Hepatocyte (in vitro differentiated cells): ENCODE results near the gene TCTN1. TPM values are rescaled to one million over a fixed set of nuclear protein-coding genes. Genes with fewer than 3 reads are reported as not detected.

Source experiments
- DNase-seq: peaks from one replicate; pipeline ENCODE4 v3.0.0-alpha.2; 2016; ENCODE audit warnings: low spot score
- H2AFZ ChIP-seq: fragments of 200-600 bp; sonication (generic); 2 replicates; pipeline ENCODE4 v1.6.0; 2016; ENCODE audit warnings: antibody characterized with exemption, mild to moderate bottlenecking
- H3K27ac ChIP-seq: fragments of 200-600 bp; sonication (generic); 2 replicates; pipeline ENCODE4 v1.5.1; 2016; ENCODE audit warnings: mild to moderate bottlenecking
- H3K27me3 ChIP-seq: fragments of 200-600 bp; sonication (generic); 2 replicates; pipeline ENCODE4 v1.6.1; 2016
- H3K36me3 ChIP-seq: fragments of 200-600 bp; sonication (generic); replicated peaks from 2 replicates; pipeline ENCODE4 v1.5.1; 2016; ENCODE audit warnings: low read depth; ENCODE audit not compliant: insufficient read depth
- H3K4me1 ChIP-seq: fragments of 200-600 bp; sonication (generic); 2 replicates; pipeline ENCODE4 v1.5.1; 2016; ENCODE audit warnings: mild to moderate bottlenecking, moderate library complexity; ENCODE audit not compliant: insufficient read depth
- H3K4me2 ChIP-seq: fragments of 200-600 bp; sonication (generic); 2 replicates; pipeline ENCODE4 v1.6.0; 2016
- H3K4me3 ChIP-seq: fragments of 200-600 bp; sonication (generic); 2 replicates; pipeline ENCODE4 v1.5.1; 2016; ENCODE audit warnings: mild to moderate bottlenecking
- H3K79me2 ChIP-seq: fragments of 200-600 bp; sonication (generic); 2 replicates; pipeline ENCODE4 v1.6.0; 2017; ENCODE audit warnings: mild to moderate bottlenecking
- H3K9me2 ChIP-seq: fragments of 200-600 bp; sonication (generic); replicated peaks from 2 replicates; pipeline ENCODE4 v1.6.0; 2017; ENCODE audit warnings: mild to moderate bottlenecking; ENCODE audit not compliant: insufficient read depth
- H3K9me3 ChIP-seq: fragments of 200-600 bp; sonication (generic); 2 replicates; pipeline ENCODE4 v1.5.1; 2016; ENCODE audit warnings: low read depth, mild to moderate bottlenecking
- H4K20me1 ChIP-seq: fragments of 200-600 bp; sonication (generic); 2 replicates; pipeline ENCODE4 v1.6.0; 2016; ENCODE audit warnings: mild to moderate bottlenecking; ENCODE audit not compliant: insufficient read depth, poor library complexity, severe bottlenecking
- CTCF ChIP-seq: fragments of 200-600 bp; sonication (generic); IDR thresholded peaks from 2 replicates; pipeline ENCODE4 v1.5.1; 2016; ENCODE audit warnings: antibody characterized with exemption, mild to moderate bottlenecking; ENCODE audit not compliant: poor library complexity
- EZH2 ChIP-seq: fragments of 200-600 bp; sonication (generic); IDR thresholded peaks from 2 replicates; pipeline ENCODE4 v1.6.1; 2016; ENCODE audit warnings: antibody characterized with exemption, mild to moderate bottlenecking, borderline replicate concordance
- EZH2phosphoT487 ChIP-seq: fragments of 200-600 bp; sonication (generic); IDR thresholded peaks from one replicate; pipeline ENCODE4 v1.6.1; 2018; ENCODE audit warnings: antibody characterized with exemption, mild to moderate bottlenecking, low read depth, moderate library complexity; ENCODE audit not compliant: unreplicated experiment, severe bottlenecking
- WGBS: methylation state at CpG from one replicate; pipeline ENCODE4 v1.1.6; 2016; ENCODE audit warnings: low lambda C conversion rate; ENCODE audit errors: missing lambda C conversion rate; 5-methylcytosine and 5-hydroxymethylcytosine counted together
- polyA plus RNA-seq: library from polyadenylated mRNA; unstranded; fragments of >200 nt; fragmentation: Nextera tagmentation; extraction: Ambion mirVana; gene quantifications from 2 replicates; pipeline ENCODE4 v1.2.1, GENCODE V29; 2016
- total RNA-seq: library from RNA; depleted of rRNA; stranded (reverse); fragments of >200 nt; gene quantifications from 2 replicates; pipeline ENCODE4 v1.2.3, GENCODE V29; 2014

The TCTN1 gene
- total and polyA plus RNA-seq, 2 experiments from 2014 or later = 39.0 to 40.6 TPM

- no peak for DNase-seq
- Histone ChIP-seq H3K27ac (peak overlapping the region; percentile 85), H3K4me1 (peaks cover 27% of the 10 kb centered on the region)
Measured at GRCh38 chr12:110578694-110579534, 35.0 kb upstream of the TCTN1 start.

GRCh38 chr12:110579535-110580253 is 34.2 kb upstream of the TCTN1 start:
- H3K4me1 ChIP-seq = peaks cover 24% of the 10 kb centered on the region
- no peak for DNase-seq
- no peaks in the 10 kb centered on the region for H3K9me2 ChIP-seq
- no peaks in the 10 kb centered on the region for H3K27me3 ChIP-seq
- no peaks in the 10 kb centered on the region for H3K9me3 ChIP-seq
- WGBS = 98% methylated on average over 17 of the region's 18 CpGs
- H3K79me2 ChIP-seq = peaks cover 80% of the 10 kb centered on the region
- H3K4me2 ChIP-seq = no peak overlapping the region
- peaks cover 23% of the 10 kb centered on the region for H4K20me1 ChIP-seq
- H2AFZ ChIP-seq = no peak overlapping the region
- H3K27ac ChIP-seq = no peak overlapping the region
- TF ChIP-seq EZH2phosphoT487 (no peak), CTCF (no peak), EZH2 (no peak)
- no peaks in the 10 kb centered on the region for H3K36me3 ChIP-seq
- H3K4me3 ChIP-seq = no peak overlapping the region

More at GRCh38 chr12:110578694-110579534, 35.0 kb upstream of the TCTN1 start:
- Histone ChIP-seq H3K27me3 (no peaks in the 10 kb centered on the region), H3K4me2 (peak overlapping the region; percentile 57), H3K4me3 (no peak overlapping the region), H2AFZ (no peak overlapping the region), H3K9me2 (no peaks in the 10 kb centered on the region), H3K9me3 (no peaks in the 10 kb centered on the region), H4K20me1 (peaks cover 23% of the 10 kb centered on the region), H3K36me3 (no peaks in the 10 kb centered on the region), H3K79me2 (peaks cover 87% of the 10 kb centered on the region)
- no peak for TF ChIP-seq EZH2
- no peak for TF ChIP-seq EZH2phosphoT487
- TF ChIP-seq CTCF = no peak
- 95% methylated on average over 13 of the region's 13 CpGs for WGBS

GRCh38 chr12:110581931-110582275 is 32.0 kb upstream of the TCTN1 start:
- H3K9me3 ChIP-seq = no peaks in the 10 kb centered on the region
- H3K9me2 ChIP-seq = no peaks in the 10 kb centered on the region
- H3K4me1 ChIP-seq = peaks cover 16% of the 10 kb centered on the region
- H3K27me3 ChIP-seq = no peaks in the 10 kb centered on the region
- WGBS = 4% methylated on average over 8 of the region's 8 CpGs
- TF ChIP-seq EZH2 = no peak
- TF ChIP-seq EZH2phosphoT487 = no peak
- TF ChIP-seq CTCF = no peak
- no peaks in the 10 kb centered on the region for H3K36me3 ChIP-seq
- DNase-seq = no peak
- H3K4me2 ChIP-seq = peak overlapping the region; percentile 91
- H4K20me1 ChIP-seq = peaks cover 23% of the 10 kb centered on the region
- H3K79me2 ChIP-seq = peaks cover 59% of the 10 kb centered on the region
- H2AFZ ChIP-seq = peak overlapping the region; percentile 59
- H3K27ac ChIP-seq = peak overlapping the region; percentile 84
- H3K4me3 ChIP-seq = peak overlapping the region; percentile 95
